Esophagus squamous epithelium (tissue), 4 donors: Measurements from ENCODE around the gene STAG3.

Experiments
- POLR2A ChIP-seq, 4 donors: fragments of 450-650 bp; IDR thresholded peaks; one replicate each; pipeline ENCODE4 v1.6.1; 2017; ENCODE audit warnings: antibody characterized with exemption in 4 of 4, mild to moderate bottlenecking in 4 of 4, moderate library complexity in 3 of 4
- TF ChIP-seq, protein P1 (sequence below), 6 experiments: fragments of 450-650 bp in 4 of 6; fragments of 200-600 bp in 2 of 6; sonication (generic) in 2 of 6; IDR thresholded peaks; one replicate each; pipeline ENCODE4 v1.5.1; 2016 to 2019; ENCODE audit warnings: antibody characterized with exemption in 6 of 6, mild to moderate bottlenecking in 4 of 6, moderate library complexity in 4 of 6

DNA sequence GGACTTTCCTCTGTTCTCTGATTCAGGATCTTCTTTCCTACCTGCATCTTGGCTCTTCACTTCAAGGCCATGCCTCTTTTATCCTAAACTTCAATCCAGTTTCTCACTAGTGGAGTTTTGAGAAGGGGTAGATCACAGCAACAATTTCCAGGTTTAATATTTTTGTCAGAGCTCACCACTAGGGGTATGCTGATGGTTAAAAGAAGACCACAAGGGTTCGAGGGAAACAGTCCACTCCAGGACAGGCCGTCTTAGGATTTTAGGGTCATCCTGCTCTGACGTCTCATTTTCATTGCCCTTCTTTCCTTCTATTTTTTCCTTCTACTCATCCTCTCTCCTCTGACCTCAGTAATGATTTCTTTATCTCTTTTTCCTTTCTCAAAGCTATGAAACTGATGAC lies 11.3 kb downstream of the STAG3 start:
- TF ChIP-seq, protein P1, sequence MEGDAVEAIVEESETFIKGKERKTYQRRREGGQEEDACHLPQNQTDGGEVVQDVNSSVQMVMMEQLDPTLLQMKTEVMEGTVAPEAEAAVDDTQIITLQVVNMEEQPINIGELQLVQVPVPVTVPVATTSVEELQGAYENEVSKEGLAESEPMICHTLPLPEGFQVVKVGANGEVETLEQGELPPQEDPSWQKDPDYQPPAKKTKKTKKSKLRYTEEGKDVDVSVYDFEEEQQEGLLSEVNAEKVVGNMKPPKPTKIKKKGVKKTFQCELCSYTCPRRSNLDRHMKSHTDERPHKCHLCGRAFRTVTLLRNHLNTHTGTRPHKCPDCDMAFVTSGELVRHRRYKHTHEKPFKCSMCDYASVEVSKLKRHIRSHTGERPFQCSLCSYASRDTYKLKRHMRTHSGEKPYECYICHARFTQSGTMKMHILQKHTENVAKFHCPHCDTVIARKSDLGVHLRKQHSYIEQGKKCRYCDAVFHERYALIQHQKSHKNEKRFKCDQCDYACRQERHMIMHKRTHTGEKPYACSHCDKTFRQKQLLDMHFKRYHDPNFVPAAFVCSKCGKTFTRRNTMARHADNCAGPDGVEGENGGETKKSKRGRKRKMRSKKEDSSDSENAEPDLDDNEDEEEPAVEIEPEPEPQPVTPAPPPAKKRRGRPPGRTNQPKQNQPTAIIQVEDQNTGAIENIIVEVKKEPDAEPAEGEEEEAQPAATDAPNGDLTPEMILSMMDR (IDR thresholded peaks at IDR 0.05): no peak
- TF ChIP-seq POLR2A (IDR thresholded peaks at IDR 0.05): no peak
